NCI-H510A (cell line): ENCODE results near the gene CNDP1.
"Not testable (repeated sequence)": the region's sequence is repeated elsewhere in the genome, so short reads cannot be mapped to it uniquely, and the experiment has no call there.

Experiments used
- DNase-seq: peaks from one replicate; lab custom pipeline; 2025; lab: John Stamatoyannopoulos, UW

Gene CNDP1, protein sequence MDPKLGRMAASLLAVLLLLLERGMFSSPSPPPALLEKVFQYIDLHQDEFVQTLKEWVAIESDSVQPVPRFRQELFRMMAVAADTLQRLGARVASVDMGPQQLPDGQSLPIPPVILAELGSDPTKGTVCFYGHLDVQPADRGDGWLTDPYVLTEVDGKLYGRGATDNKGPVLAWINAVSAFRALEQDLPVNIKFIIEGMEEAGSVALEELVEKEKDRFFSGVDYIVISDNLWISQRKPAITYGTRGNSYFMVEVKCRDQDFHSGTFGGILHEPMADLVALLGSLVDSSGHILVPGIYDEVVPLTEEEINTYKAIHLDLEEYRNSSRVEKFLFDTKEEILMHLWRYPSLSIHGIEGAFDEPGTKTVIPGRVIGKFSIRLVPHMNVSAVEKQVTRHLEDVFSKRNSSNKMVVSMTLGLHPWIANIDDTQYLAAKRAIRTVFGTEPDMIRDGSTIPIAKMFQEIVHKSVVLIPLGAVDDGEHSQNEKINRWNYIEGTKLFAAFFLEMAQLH

DNA sequence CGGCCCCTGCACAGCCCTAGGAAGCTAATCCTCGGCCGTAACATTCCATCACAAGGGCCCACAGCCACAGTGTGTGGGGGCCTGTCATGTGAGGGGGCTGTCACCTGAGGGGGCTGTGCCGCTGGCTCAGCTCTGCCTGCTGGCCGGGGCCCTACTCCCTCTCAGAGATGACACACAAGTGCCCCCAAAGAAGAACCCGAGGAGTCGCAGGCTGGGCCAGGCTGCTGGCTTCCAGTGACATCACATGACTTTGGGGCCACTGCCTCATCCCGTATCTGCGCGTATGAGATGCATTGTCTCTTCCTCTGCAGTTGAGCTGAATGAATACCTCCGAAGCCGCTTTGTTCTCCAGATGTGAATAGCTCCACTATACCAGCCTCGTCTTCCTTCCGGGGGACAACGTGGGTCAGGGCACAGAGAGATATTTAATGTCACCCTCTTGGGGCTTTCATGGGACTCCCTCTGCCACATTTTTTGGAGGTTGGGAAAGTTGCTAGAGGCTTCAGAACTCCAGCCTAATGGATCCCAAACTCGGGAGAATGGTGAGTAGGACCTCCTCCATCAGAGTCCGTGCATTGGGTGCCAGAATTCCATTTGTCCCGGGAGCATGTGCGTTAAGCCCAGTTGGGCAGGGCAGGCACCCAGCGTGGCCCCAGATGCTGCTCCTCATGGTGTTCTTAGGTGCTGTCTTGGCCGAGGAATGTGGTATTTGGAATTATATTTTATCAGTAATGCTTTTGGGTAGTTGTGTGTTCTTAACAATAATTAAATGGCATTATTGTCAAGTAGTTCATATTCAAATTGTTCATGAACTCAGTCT lies at the start of gene CNDP1:
Gene CNDP1 (plus strand): TSS at position 351 of the 820 bp plus-strand sequence. CDS start 168 bp downstream, at position 519.
- DNase-seq: no peak

DNA sequence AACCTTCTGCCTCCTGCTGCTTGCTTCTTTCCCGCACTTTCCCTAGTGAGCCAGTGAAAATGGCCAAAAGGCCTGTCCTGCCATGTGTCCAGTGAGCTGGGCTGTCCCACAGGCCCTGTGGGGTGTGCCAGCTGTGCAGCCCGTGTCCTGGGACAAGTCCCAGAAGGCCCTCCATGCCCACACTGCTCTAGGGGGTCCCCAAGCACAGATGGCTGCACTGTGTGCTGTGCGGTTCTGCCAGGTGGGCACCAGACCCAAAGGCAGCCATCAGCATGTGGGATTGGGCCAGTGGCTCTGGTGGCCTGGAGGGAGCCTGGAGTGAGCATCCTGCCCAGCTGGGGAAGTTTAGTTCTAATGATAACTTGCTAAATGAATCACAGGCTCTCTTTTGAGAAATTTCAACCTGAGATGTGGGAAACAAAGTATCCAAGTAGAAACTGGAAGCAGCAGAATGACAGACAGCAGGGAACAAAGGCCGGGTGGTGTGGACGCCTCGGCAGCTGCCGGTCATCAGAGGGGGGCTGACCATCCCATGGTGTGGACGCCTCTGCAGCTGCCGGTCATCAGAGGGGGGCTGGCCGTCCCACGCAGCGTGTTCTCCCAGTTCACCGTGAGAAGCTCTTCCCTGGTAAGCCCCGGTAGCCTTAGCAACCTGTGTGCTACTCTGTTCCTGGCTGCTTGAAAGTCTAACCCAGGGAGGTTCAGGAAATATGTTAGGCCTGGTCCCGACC lies 48.0 kb upstream of the CNDP1 start:
- no peak for DNase-seq

DNA sequence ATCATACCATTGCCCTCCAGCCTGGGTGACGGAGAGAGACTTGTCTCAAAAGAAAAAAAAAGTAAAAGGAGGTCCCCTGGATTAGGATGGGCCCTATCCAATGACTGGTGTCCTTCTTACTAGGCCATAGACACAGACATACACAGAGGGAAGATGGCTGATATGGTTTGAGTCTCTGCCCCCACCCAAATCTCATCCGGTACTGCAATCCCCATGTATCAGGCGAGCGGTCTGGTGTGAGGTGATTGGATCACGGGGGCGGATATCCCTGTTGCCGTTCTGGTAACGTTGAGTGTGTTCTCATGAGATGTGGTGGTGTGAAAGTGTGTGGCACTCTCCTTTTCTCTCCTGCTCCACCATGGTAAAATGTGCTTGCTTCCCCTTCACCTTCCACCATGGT lies 45.9 kb upstream of the CNDP1 start:
- DNase-seq: no peak

DNA sequence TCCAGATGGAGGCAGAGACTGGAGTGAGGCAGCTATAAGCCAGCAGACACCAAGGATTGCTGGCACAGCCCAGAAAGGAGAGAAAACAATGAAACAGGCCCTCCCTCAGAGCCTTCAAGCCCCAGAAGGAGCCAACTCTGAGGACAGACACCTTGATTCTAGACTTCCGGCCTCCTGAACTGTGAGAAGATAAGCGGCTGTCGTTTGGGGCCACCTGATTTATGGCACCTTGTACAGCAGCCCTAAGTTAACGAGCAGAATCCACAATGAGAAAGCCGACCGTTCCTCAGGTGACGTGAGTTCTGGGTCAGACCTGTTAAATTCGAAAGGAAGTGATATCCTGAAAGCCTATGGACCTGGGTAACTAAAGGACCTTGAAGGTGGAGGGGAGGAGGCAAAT lies 45.4 kb upstream of the CNDP1 start:
- no peak for DNase-seq

DNA sequence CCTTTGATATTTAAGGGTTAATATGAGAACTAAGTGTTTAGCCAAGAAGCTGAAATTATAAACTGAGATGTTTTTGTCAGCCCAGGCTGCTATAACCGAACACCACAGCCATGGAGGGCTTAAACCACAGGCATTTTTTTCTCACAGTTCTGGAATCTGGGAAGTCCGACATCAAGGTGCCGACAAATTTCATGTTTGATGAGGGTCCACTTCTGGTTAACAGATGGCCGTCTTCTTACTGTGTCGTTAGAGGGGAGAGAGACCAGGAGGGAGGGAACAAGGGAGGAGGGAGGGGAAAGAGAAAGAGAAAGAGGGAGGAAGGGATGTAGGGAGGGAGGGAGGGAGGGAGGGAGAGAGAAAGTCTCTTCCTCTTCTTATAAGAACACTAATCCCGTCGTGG lies 44.6 kb upstream of the CNDP1 start:
- no peak for DNase-seq

DNA sequence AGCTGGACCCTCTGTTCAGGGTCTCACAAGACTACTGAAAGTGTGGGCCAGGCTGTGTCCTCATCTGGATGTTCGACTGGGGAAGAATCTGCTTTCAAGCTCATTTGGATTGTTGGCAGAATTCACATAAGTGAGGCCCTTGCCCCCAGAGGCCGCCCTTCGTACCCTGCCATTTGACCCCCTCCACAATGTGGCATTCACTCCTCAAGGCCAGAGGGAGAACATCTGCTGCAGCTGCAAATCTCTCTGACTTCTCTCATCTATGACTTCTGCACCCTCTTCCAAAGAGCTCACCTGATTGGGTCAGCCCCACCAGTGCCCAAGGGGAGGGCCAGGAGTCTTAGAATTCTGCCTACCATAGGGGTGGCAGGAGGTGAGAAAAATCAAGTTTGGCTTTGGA lies 42.0 kb upstream of the CNDP1 start:
- no peak for DNase-seq

DNA sequence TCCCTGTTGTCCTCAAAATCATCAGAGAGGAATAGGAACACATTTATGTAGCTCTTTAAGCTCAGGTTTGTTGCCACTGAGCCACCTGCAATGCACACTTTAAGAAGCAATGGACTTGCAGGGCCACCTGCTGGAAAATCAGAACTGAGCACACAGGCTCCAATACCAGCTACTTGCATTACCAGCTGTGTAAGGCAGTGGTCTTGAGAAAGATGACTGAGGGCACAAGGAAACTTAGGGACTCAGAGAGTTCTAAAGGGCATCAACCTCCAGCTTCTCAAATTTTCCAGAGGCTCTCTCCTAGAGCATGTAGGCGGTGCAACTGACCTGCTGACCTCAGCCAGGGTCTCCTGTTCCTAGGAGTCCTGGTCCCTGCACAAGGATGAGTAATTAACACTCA lies 40.6 kb upstream of the CNDP1 start:
- peak; percentile 59 for DNase-seq

DNA sequence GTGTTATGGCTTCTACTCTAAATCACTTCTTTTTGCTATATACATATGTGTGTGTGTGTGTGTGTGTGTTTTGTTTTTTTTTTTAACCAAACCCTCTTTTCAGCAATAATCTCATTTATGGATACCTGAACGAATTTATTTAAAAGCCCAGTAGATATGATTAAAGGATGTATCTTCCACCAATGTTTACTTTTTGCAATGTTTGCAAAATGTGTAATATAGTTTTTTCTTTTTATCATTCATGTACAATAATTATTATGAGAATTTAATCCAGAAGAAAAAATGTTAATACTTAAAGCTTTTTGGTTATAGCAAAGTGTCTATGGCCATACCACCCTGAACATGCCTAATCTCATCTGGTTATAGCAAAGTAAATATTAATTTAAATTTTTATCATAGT lies 39.8 kb upstream of the CNDP1 start:
- no peak for DNase-seq

DNA sequence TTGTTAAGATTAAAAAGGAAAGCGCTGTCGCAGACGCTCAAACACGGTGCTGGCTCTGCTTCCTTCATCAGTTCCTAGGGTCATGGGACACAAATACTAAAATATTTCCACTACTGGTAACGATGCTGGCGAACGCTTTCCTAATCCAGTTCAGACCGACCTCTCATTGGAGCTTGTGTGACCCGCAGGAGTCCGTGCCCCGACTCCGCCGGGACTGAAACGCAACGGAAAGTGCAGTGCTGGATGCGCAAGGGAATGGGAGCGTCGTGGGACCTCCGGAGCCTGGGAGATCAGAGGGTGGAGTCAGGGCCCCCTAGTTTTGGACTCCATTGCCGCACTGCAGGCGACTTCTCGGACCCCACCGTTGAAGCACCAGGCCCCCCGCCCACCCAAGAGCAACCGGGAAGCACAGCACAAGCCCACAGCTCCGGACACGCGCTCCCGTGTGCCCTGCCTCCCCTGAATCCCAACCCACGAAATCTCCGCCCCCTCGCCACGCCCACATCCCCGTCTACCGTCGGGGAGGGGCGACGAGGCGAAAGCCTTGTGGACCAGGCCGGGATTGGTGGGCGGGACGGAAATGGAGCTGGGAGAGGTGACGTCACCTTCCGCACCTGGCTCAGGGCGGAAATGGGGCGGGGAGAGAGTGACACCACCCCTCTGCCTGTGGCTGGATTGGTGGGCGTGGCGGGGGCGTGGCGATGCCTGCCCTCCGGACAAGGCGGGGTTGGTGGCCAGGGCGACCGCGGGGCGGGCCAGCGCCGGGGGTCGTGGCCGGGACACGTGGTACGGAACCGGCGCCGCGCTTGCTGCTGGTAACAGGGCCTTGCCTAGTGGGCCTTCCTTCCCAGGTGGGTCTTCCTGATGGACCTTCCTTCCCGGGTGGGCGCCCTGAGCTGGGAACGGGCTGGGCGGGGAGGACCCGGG lies 38.5 kb upstream of the CNDP1 start, which contains the start of gene CNDP2:
Gene CNDP2 (plus strand): TSS at position 783 of the 927 bp plus-strand sequence. CDS start 3,611 bp downstream, outside the sequence.
- DNase-seq: peak; percentile 100

DNA sequence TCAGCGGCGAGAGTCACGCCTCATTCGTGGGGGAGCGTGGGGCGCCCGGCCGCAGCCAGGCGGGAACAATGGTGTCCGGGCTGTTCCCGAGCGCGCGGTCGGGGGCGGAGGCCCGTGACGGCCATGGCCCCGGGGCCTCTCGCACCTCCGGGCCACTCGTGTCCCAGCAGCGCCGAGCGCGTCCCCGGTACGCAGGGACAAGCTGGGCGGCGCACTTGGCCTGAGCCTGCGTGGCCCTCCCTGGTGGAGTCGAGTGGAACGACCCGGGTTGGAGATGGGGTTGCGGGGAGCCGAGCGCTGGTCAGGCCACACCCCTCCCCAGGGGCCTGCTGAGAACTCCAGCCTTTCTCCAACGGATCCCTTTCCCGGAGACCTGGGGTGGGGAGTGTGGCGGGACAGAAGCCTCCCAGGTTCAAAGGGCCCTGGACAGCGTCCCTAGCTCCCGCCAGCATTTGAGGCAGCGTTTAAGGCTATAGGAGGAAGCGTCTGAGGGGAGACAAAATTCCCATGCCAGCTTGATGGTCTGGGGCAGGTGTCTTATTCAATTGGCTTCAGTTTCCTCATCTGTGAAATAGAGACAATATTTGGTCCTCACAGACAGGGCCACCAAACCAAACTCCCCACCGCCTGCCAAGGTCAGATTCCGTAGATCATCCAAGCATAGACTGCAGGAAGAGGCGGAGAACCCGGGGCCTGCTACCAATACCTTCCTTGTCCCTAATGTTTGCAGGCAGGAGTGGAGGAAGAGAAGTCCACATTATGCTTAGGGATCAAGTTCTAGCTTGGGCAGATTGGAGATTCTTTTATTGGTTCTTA lies 37.6 kb upstream of the CNDP1 start:
- DNase-seq: peak; percentile 68

DNA sequence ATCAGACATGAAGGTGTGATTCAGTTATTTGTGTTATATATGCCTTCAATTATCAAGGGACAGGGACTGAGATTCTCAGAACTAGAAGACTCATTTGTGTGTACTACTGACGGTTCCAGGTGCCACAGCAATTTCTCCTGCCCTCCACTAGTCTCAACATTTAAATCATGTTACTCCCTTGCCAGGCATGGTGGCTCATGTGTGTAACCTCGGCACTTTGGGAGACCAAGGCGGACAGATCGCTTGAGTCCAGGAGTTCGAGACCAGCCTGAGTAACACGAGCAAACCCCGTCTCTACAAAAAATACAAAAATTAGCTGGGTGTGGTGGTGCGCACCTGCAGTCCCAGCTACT lies 37.0 kb upstream of the CNDP1 start:
- no peak for DNase-seq

DNA sequence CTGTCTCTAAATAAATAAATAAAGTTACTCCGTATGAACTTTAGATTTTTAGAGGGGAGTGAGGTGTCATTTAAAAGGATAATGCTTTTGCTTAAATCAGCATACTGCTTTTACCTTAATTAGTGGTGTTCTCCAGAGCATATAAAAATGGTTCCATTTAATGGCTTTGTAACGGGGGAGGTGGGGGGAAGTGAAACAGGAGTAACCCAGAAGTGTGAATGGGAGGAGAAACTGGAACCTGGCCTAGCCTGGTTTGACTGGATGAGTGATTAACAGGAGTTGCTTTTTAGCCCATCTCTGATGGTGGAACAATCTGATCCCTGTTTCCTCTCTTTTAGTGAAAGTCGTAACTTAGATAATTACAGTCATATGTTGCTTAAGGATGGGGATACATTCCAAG lies 36.5 kb upstream of the CNDP1 start:
- no peak for DNase-seq

DNA sequence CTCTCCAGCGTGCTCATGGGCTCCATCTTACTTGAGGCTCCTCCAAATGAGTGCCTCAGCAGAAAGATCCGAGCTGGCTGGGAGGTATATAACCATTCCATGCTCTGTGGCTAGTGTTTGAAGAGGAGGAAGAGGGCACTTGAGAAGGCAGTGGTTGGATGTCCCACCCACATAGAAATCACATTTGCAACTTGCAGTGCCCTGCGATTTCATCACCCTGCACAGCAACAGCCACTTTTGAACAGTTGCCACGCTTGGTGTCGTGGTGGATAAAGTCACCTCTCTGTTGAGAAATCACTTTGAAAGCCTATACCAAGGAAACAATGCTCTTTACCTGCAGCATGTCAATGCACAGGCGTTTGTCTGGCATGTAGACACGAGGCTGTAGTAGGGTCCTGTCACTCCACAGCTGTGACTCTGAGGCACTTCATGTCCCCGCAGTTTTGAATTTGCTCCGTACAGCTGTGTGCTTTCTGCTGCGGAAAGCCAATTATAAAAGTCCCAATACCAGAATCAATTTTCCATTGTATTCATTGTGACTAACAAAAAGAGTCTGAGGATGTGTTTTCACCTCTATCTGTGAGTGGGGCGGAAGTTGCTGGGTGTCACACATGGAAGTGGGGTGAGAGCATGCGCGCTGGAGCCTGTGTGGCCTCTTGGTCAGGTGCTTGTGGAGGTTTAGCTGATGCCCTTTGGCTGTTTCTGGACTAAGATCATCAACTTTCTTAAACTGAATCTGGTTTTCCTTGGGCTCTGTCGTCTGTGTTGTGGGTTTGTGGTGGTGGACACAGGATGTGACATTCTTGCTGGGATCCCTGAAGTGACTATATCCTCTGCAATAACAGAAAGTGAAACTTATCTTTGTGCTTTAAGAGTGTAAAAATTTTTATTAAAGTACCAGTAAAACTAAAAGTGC lies 35.3 kb upstream of the CNDP1 start:
- peak; percentile 92 for DNase-seq

DNA sequence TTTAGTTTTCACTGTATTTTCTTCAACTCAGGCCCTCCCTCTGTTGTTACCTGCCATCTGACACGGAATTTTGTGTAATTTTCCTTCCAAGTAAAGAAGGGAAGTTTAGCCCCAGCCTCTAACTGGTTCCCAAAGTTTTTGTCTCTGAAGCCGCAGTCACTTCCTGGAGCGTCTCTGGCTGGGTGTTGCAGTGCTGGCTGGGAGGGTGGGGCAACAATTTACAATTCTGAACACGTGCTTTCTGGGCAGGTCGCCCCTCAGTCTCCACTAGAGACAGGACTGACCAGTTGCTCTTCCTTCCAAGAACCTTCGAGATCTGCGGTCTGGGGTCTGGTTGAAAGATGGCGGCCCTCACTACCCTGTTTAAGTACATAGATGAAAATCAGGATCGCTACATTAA lies 34.7 kb upstream of the CNDP1 start:
- no peak for DNase-seq

DNA sequence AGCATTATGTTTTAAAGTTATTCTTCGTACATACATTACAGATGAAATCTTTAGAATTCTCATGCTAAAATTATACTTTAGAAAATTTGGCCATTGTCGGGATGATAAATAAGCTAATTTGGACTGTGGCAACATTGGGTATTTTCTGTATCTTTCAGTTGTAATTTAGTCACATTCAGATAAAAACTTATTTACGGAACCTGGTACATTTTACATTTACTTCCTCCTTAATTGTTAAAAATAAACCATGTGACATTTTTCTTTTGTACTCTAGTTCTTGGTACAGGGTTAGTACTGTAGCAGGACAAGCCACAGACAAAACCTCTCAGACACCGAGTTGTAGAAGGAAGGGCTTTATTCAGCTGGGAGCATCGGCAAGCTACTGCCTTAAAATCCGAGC lies 33.9 kb upstream of the CNDP1 start:
- DNase-seq: no peak

DNA sequence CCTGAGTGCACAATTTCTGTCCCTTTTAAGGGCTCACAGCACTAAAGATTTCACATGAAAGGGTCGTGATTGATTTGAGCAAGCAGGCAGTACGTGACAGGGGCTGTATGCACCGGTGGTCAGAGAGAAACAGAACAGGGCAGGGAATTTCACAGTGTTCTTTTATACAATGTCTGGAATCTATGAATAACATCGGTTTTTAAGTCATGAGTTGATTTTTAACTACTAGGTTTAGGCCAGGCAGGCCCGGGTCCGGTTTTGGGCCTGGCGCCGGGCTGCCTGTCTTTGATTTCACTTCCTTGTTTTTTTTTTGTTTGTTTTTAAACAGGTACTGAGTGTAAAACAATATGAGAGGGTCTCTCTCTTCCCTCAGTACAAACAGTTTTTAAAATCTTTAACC lies 33.5 kb upstream of the CNDP1 start:
- DNase-seq: not testable (repeated sequence)

DNA sequence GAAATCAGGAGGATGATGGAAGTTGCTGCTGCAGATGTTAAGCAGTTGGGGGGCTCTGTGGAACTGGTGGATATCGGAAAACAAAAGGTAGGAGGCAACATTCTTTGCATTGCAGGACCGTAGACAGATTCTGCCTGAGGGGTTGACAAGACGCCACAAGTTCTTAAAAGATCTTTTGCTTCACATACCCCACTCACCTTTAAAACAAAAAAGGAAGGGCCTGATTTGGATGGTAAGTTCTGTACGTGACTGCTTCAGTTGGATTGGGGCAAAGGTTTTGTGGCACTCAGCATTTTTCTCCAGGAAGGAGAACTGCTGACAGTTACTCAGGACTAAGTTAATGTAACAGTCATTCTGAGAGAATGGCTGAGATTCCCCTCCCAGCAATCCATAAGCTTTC lies 32.9 kb upstream of the CNDP1 start:
- DNase-seq: no peak

DNA sequence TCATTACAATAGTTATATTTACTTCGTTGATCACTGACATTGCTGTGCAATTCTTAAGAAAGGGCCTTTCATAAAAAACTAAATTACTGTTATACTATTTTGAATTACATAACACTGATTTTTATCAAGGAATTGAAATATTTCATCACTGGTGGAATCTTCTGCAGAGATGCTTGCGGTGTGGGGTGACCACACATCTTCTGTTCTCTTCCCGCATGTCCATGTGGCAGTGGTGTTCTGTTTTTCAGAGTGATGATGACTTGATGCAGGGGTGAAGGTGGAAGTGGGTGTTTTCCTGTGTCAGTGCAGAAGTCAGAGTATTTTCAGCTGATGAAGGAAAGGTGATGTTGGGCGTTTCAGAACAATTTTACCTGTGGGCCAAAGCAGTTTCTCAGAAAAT lies 31.2 kb upstream of the CNDP1 start:
- no peak for DNase-seq

DNA sequence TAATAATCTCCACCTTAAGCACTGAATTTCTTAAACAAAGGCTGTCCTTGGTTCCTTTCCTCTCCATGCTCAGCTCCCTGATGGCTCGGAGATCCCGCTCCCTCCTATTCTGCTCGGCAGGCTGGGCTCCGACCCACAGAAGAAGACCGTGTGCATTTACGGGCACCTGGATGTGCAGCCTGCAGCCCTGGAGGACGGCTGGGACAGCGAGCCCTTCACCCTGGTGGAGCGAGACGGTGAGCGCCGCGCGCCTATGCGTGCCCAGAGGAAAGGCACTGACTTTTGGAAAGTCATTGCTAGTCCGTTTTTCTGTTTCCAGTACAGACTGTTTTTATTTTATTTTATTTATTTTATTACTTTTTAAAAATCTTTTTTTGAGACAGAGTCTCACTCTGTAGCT lies 28.5 kb upstream of the CNDP1 start:
- no peak for DNase-seq
